Prostate gland (tissue), 2 donors: ENCODE results near the gene USP13.

ENCODE experiments used
- POLR2A ChIP-seq: fragments of 450-650 bp; IDR thresholded peaks from one replicate; pipeline ENCODE4 v1.6.1; 2016; ENCODE audit warnings: antibody characterized with exemption, mild to moderate bottlenecking
- POLR2AphosphoS5 ChIP-seq: sonication (generic); formaldehyde crosslinking; IDR thresholded peaks from one replicate; pipeline ENCODE4 v1.6.1; 2017; ENCODE audit warnings: antibody characterized with exemption
- TF ChIP-seq, protein P1 (sequence below), 4 experiments: fragments of 200-600 bp in 2 of 4; fragments of 450-650 bp in 2 of 4; sonication (generic) in 2 of 4; IDR thresholded peaks; 1 replicate in 3 of 4; 2 replicates in 1 of 4; pipeline ENCODE4 v1.5.1; 2016 to 2019; ENCODE audit warnings: antibody characterized with exemption in 4 of 4, mild to moderate bottlenecking in 2 of 4, moderate library complexity in 2 of 4

DNA sequence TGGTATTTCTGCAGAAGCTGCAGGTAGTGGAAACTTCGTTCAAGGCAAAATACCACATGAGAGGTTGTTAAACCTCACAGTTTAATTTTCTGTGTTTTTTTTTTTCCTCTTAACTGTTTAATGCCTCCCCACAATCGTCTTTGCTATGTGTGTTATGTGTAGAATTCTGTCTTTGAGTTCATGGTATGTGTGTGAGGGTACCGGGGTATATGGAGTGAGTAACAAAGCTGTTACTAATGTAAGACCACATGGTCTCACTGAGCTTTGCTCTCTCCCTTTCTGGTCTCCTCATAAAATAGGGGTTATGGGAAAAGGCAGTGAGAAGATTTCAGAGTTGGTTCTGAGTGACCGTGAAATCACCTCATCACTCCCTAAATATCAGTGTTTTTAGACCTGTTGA lies 143.6 kb downstream of the USP13 start:
- TF ChIP-seq POLR2AphosphoS5, result no peak
- TF ChIP-seq, protein P1, sequence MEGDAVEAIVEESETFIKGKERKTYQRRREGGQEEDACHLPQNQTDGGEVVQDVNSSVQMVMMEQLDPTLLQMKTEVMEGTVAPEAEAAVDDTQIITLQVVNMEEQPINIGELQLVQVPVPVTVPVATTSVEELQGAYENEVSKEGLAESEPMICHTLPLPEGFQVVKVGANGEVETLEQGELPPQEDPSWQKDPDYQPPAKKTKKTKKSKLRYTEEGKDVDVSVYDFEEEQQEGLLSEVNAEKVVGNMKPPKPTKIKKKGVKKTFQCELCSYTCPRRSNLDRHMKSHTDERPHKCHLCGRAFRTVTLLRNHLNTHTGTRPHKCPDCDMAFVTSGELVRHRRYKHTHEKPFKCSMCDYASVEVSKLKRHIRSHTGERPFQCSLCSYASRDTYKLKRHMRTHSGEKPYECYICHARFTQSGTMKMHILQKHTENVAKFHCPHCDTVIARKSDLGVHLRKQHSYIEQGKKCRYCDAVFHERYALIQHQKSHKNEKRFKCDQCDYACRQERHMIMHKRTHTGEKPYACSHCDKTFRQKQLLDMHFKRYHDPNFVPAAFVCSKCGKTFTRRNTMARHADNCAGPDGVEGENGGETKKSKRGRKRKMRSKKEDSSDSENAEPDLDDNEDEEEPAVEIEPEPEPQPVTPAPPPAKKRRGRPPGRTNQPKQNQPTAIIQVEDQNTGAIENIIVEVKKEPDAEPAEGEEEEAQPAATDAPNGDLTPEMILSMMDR (IDR thresholded peaks at IDR 0.05), result no peak
- TF ChIP-seq POLR2A, result no peak
